CD14-positive monocyte (primary cell): ENCODE data around the gene ARHGEF7. TPM values are rescaled to one million over a fixed set of nuclear protein-coding genes. Genes with fewer than 3 reads are reported as not detected.

Source experiments
- DNase-seq, 3 donors: peaks; one replicate each; pipeline ENCODE4 v3.0.0-alpha.2; 2011 to 2022
- H2AFZ ChIP-seq: 2 replicates; pipeline ENCODE4 v1.6.0; 2012; ENCODE audit warnings: mild to moderate bottlenecking, low read depth, low read length, inconsistent platforms; ENCODE audit not compliant: insufficient read depth, poor library complexity, severe bottlenecking
- H3K27ac ChIP-seq, 2 donors: 1 replicate in 1 of 2; 2 replicates in 1 of 2; pipeline ENCODE4 v1.5.1; 2012 to 2013; ENCODE audit warnings: low read length in 2 of 2, control low read depth in 1 of 2, inconsistent platforms in 1 of 2, low read depth in 1 of 2, mild to moderate bottlenecking in 1 of 2
- H3K27me3 ChIP-seq, 2 donors: one replicate each; pipeline versions ENCODE4 v1.6.0 to v1.6.1; 2011 to 2013; ENCODE audit warnings: low read length in 2 of 2; ENCODE audit not compliant: control insufficient read depth in 2 of 2, insufficient read depth in 2 of 2
- H3K36me3 ChIP-seq, 2 donors: replicated peaks in 1 of 2; 1 replicate in 1 of 2; 2 replicates in 1 of 2; pipeline versions ENCODE4 v1.5.1 to v1.6.1; 2012 to 2013; ENCODE audit warnings: low read length in 2 of 2, control low read depth in 1 of 2, inconsistent platforms in 1 of 2, mild to moderate bottlenecking in 1 of 2; ENCODE audit not compliant: insufficient read depth in 2 of 2, control insufficient read depth in 1 of 2
- H3K4me1 ChIP-seq, 2 donors: 1 replicate in 1 of 2; 2 replicates in 1 of 2; pipeline versions ENCODE4 v1.5.1 to v1.6.1; 2012 to 2013; ENCODE audit warnings: low read length in 2 of 2, control low read depth in 1 of 2, inconsistent platforms in 1 of 2, mild to moderate bottlenecking in 1 of 2, moderate library complexity in 1 of 2; ENCODE audit not compliant: insufficient read depth in 2 of 2, control insufficient read depth in 1 of 2
- H3K4me2 ChIP-seq: replicated peaks from 2 replicates; pipeline ENCODE3; 2012; ENCODE audit warnings: low read length, moderate library complexity, mild to moderate bottlenecking; ENCODE audit not compliant: poor library complexity, severe bottlenecking; ENCODE audit errors: extremely low read depth
- H3K4me3 ChIP-seq, 3 experiments: fragments of 200-600 bp in 1 of 3; sonication (generic) in 1 of 3; replicated peaks in 1 of 3; 1 replicate in 2 of 3; 2 replicates in 1 of 3; pipeline ENCODE4 v1.5.1; 2011 to 2013; ENCODE audit warnings: low read length in 3 of 3, mild to moderate bottlenecking in 3 of 3, control low read depth in 2 of 3, low read depth in 2 of 3, inconsistent platforms in 1 of 3, moderate library complexity in 1 of 3
- H3K79me2 ChIP-seq: 2 replicates; pipeline ENCODE4 v1.6.0; 2012; ENCODE audit warnings: mild to moderate bottlenecking, control low read depth, inconsistent platforms, low read length, moderate library complexity; ENCODE audit not compliant: insufficient read depth
- H3K9ac ChIP-seq: 2 replicates; pipeline ENCODE4 v1.6.0; 2017; ENCODE audit warnings: low read length, mild to moderate bottlenecking; ENCODE audit not compliant: insufficient read depth, poor library complexity, severe bottlenecking
- H3K9me3 ChIP-seq, 2 donors: replicated peaks in 1 of 2; 1 replicate in 1 of 2; 2 replicates in 1 of 2; pipeline versions ENCODE4 v1.5.1 to v1.6.1; 2012 to 2013; ENCODE audit warnings: low read length in 2 of 2, control low read depth in 1 of 2; ENCODE audit not compliant: control insufficient read depth in 1 of 2, insufficient read depth in 1 of 2
- H4K20me1 ChIP-seq: 2 replicates; pipeline ENCODE4 v1.6.0; 2012; ENCODE audit warnings: mild to moderate bottlenecking, low read length, control low read depth, moderate library complexity; ENCODE audit not compliant: insufficient read depth
- H3K27ac Mint-ChIP-seq, 7 donors: one replicate each; pipeline ENCODE4 v1.8.0; 2020; ENCODE audit warnings: mild to moderate bottlenecking in 7 of 7, mixed read lengths in 7 of 7, moderate library complexity in 6 of 7, inconsistent platforms in 2 of 7
- H3K27me3 Mint-ChIP-seq, 3 donors: one replicate each; pipeline ENCODE4 v1.8.0; 2021 to 2022; ENCODE audit warnings: low read depth in 3 of 3, mild to moderate bottlenecking in 3 of 3, mixed read lengths in 3 of 3, moderate library complexity in 3 of 3, inconsistent platforms in 1 of 3
- H3K36me3 Mint-ChIP-seq, 2 donors: one replicate each; pipeline ENCODE4 v1.8.0; 2020; ENCODE audit warnings: mixed read lengths in 2 of 2, inconsistent platforms in 1 of 2, mild to moderate bottlenecking in 1 of 2
- H3K4me1 Mint-ChIP-seq: one replicate; pipeline ENCODE4 v1.8.0; 2020; ENCODE audit warnings: mild to moderate bottlenecking, mixed read lengths
- H3K4me3 Mint-ChIP-seq, 2 donors: one replicate each; pipeline ENCODE4 v1.8.0; 2020; ENCODE audit warnings: mild to moderate bottlenecking in 2 of 2, mixed read lengths in 2 of 2, moderate library complexity in 1 of 2
- H3K9me3 Mint-ChIP-seq, 7 donors: one replicate each; pipeline ENCODE4 v1.8.0; 2020 to 2022; ENCODE audit warnings: mixed read lengths in 7 of 7, mild to moderate bottlenecking in 6 of 7, moderate library complexity in 6 of 7, inconsistent platforms in 2 of 7
- CTCF ChIP-seq: fragments of 200-600 bp; IDR thresholded peaks from one replicate; pipeline ENCODE4 v1.8.0; 2022; ENCODE audit warnings: antibody characterized with exemption, mild to moderate bottlenecking
- WGBS: methylation state at CpG from one replicate; pipeline ENCODE4 v1.1.5; 2013; ENCODE audit warnings: missing lambda C conversion rate; ENCODE audit not compliant: insufficient coverage; 5-methylcytosine and 5-hydroxymethylcytosine counted together
- intact Hi-C, 2 donors: fragments of 100-400 bp; cut with micrococcal nuclease; formaldehyde crosslinking; loops; one replicate each; pipeline versions ENCODE4 v1.15.0 to v1.15.1; 2023
- polyA plus RNA-seq, 3 donors: library from polyadenylated mRNA; depleted of rRNA in 1 of 3; unstranded in 2 of 3; stranded (reverse) in 1 of 3; fragments of 300-500 nt in 2 of 3; fragments of >200 nt in 1 of 3; fragmentation: Illumina TruSeq in 2 of 3; gene quantifications; 1 replicate in 2 of 3; 2 replicates in 1 of 3; pipeline ENCODE4 v1.2.3, GENCODE V29; 2012 to 2021

ARHGEF7 gene
- polyA plus RNA-seq, 3 donors = 4.6 to 29.0 (median 6.1) TPM

- DNase-seq = no peak
- no peak overlapping the region for H3K27ac ChIP-seq
- intact Hi-C loops = no loop called here
- WGBS = 92% methylated on average over 9 of the region's 12 CpGs
- no peaks in the 10 kb centered on the region for H3K79me2 ChIP-seq
- H3K9me3 Mint-ChIP-seq = peaks cover 0 to 5% (median 2%) of the 10 kb centered on the region in 7 donors
- no peak overlapping the region for H3K4me2 ChIP-seq
- H3K4me1 ChIP-seq = no peaks in the 10 kb centered on the region
- no peak for TF ChIP-seq CTCF
- H3K9me3 ChIP-seq = no peaks in the 10 kb centered on the region
- H2AFZ ChIP-seq = no peak overlapping the region
- H3K36me3 ChIP-seq = no peaks in the 10 kb centered on the region
- H3K27ac Mint-ChIP-seq = no peak overlapping the region
- no peaks in the 10 kb centered on the region for H4K20me1 ChIP-seq
- H3K27me3 Mint-ChIP-seq = peaks cover 0 to 7% (median 2%) of the 10 kb centered on the region in 3 donors
- no peaks in the 10 kb centered on the region for H3K27me3 ChIP-seq
- H3K4me3 ChIP-seq = no peak overlapping the region
- no peak overlapping the region for H3K4me3 Mint-ChIP-seq
- peaks cover 2 to 7% of the 10 kb centered on the region in 2 donors for H3K36me3 Mint-ChIP-seq
- H3K9ac ChIP-seq = no peak overlapping the region
- H3K4me1 Mint-ChIP-seq = no peaks in the 10 kb centered on the region
Measured at GRCh38 chr13:111319521-111319920, 204.4 kb downstream of the ARHGEF7 start.

- Histone ChIP-seq H3K36me3 (no peaks in the 10 kb centered on the region), H2AFZ (no peak within 1 kb of the TSS), H3K4me1 (no peaks in the 10 kb centered on the region), H4K20me1 (no peaks in the 10 kb centered on the region), H3K4me2 (no peak within 1 kb of the TSS), H3K9me3 (no peaks in the 10 kb centered on the region), H3K4me3 (no peak within 1 kb of the TSS), H3K79me2 (no peaks in the 10 kb centered on the region), H3K9ac (no peak within 1 kb of the TSS), H3K27me3 (no peaks in the 10 kb centered on the region), H3K27ac (no peak within 1 kb of the TSS)
- no peak for TF ChIP-seq CTCF
- Mint-ChIP-seq H3K27ac (peak within 1 kb of the TSS in 1 of 7 donors; percentile 50), H3K27me3 (peaks cover 0 to 7% (median 2%) of the 10 kb centered on the region in 3 donors), H3K4me3 (no peak within 1 kb of the TSS), H3K4me1 (no peaks in the 10 kb centered on the region), H3K36me3 (peaks cover 2 to 7% of the 10 kb centered on the region in 2 donors), H3K9me3 (peaks cover 0 to 5% (median 2%) of the 10 kb centered on the region in 7 donors)
- intact Hi-C loops = no loop called here
- WGBS = 90% methylated on average over 28 of the region's 35 CpGs
- DNase-seq = no peak
Measured at GRCh38 chr13:111319998-111320911, 205.1 kb downstream of the ARHGEF7 start, which contains the start of gene TEX29. Gene TEX29 (plus strand): TSS chr13:111320642. CDS start chr13:111320891, 249 bp downstream.
